Adrenal gland (tissue), 5 donors: ENCODE data around the gene PTBP3.

Source experiments
- CTCF ChIP-seq, 6 experiments: fragments of 450-650 bp in 4 of 6; fragments of 200-600 bp in 2 of 6; sonication (generic) in 1 of 6; IDR thresholded peaks; 1 replicate in 5 of 6; 2 replicates in 1 of 6; pipeline versions ENCODE4 v1.5.1 to v1.8.0; 2016 to 2021; ENCODE audit warnings: antibody characterized with exemption in 6 of 6, mild to moderate bottlenecking in 2 of 6, moderate library complexity in 1 of 6
- POLR2A ChIP-seq, 2 donors: fragments of 450-650 bp; IDR thresholded peaks; one replicate each; pipeline ENCODE4 v1.6.1; 2017; ENCODE audit warnings: antibody characterized with exemption in 2 of 2, mild to moderate bottlenecking in 2 of 2, moderate library complexity in 1 of 2
- donor health status: DM: no; HTN: no; CAD: no.

DNA sequence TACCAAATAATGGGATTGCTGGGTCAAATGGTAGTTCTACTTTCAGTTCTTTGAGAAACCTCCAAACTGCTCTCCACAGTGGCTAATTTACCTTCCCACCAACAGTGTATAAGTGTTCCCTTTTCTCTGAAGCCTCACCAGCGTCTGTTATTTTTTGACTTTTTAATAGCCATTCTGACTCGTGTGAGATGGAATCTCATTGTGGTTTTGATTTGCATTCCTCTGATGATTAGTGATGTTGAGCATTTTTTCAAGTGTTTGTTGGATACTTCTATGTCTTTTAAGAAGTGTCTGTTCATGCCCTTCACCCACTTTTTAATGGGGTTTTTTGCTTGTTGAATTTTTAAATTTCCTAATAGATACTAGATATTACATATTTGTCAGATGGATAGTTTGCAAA lies 129.9 kb downstream of the PTBP3 start:
- TF ChIP-seq CTCF (IDR thresholded peaks at IDR 0.05) (no peak), POLR2A (IDR thresholded peaks at IDR 0.05) (no peak)
